Fibroblast of gingiva (primary cell): ENCODE measurements around the gene OSBP2.

Experiments
- DNase-seq: peaks from one replicate; pipeline ENCODE4 v3.0.0-alpha.2; 2011; ENCODE audit warnings: low read depth

OSBP2 gene

GRCh38 chr22:30940685-30941362 lies 246.2 kb downstream of the OSBP2 start:
- DNase-seq, result no peak

DNA sequence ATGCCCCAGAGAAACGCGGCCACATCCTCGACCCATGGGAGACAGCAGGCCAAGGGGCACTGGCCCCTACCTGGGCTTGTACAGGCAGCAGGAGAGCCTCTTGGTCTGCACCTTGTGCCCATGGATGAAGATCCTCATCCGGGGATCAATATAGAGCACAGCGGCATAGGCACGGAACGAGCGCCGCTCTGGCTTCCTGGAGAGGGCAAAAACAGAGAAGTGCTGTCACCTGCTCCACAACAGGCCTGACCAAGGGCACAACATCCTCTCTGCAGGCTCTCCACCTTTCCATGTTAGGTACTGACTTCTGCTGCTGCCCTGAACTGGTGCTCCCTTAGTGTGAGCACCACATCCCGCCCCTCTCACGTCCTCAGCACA lies 246.7 kb downstream of the OSBP2 start:
- DNase-seq, result no peak

DNA sequence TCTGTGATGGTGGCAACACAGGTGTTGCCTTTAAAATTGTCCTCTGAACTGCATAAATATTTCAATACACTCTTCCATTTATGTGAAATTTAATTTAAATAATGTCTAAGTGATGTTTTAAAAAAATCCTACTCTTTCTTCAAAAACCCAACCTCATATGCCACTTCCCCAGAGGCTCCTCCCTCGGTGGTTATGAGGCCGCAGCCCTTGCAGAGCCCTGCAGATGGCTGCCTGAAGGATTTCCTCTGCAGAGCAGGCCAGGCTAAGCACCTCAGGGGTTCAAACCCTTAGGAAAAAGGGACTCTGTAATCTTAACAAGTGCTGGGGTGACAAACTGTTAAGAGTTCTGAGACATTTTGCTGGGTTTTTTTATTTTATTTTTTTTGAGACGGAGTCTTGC lies 248.7 kb downstream of the OSBP2 start:
- no peak for DNase-seq

GRCh38 chr22:30944986-30945385 lies 250.3 kb downstream of the OSBP2 start:
- no peak for DNase-seq

DNA sequence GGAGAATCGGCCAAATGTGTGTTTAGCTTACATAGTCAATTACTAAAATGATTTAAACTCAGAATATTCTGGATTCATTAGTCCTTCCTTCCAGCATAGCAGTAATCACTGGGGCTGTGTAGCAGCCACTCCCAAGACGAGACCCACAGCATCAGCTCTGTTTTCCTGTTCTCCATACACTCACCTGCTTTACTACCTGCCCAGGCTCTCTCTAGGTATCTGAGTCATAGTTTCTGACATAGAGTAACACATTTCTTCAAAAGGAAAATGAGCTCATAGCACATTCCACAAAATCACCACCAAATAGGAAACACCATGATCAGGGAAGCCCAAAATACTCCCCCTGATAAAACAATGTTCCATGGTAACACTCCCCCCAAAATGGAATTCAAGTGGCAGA lies 251.0 kb downstream of the OSBP2 start:
- DNase-seq, result no peak

DNA sequence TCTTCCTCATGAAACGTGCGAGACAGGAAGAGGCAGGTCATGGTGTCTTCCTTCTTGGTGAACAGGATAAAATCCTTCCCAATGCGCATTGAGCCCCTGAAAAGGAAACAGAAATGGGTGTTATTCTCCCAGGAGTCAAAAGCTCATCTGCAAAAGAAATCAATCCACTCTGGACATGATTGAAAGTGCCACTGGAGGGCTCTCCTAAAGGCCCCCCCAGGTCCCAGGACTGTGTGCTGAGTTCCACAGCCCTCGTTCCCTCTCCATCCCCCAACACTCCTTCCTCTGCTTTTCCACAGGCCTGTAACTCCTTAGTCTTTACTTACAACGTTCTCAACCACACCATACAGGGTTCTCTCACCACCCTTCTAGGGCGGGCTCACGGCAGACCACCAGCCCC lies 251.7 kb downstream of the OSBP2 start:
- no peak for DNase-seq

DNA sequence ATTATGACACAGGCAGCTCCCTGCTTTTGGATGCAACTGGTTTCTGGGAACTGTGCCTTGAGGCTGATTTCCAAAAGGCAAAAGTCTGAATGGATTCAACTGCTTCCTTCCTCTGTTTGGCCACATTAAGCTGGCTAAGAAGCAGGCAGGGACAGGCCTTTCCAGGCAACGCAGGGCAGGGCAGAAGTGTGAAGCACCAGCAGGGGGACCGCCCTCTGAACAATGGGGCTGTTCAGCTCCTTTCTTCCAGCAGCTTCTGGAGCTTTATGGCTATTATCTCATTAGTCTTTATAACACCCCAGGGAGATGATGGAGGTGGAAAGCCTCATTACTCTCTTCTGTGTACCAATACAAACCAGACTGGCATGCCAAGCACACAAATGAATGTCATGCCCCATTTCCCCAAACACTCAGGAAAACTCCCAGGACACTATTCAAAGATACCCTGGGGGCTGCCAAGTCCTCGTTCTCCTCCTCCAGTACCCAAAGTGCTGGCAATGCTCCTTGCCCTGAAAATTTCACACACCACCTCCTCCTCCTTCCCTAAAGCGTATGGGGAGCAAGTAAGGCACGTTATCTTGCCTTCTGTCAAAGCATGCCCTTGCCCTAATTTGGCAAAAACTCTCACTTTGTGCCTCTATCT lies 252.6 kb downstream of the OSBP2 start:
- DNase-seq, result no peak

DNA sequence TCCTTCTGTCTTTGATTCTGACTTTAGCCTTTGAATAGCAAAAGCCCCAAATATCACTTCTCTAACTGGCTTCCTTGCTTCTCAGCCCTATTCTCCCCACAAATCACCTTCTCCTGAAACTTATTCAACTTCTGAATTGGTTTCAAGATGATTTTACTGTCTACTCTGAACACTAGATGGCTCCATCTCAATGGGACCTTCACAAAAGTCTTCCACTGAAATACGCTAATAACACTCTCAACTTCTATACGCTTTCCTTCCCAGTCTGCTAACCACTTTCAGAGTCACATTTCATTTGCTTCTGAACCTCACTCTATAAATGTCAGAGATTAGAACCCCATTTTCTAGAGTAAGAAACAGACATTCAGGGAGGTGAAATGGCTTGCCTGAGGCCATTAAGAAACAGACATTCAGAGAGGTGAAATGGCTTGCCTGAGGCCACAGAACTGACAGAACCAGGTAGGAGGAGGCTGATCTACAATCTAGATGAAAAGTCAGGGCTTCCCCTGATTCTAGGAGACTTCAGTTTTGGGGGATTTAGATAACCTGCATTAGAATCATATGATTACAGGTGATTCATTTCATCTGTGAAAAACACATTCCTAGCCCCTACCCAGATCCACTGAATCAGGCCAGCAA lies 253.3 kb downstream of the OSBP2 start:
- peak; percentile 53 for DNase-seq

DNA sequence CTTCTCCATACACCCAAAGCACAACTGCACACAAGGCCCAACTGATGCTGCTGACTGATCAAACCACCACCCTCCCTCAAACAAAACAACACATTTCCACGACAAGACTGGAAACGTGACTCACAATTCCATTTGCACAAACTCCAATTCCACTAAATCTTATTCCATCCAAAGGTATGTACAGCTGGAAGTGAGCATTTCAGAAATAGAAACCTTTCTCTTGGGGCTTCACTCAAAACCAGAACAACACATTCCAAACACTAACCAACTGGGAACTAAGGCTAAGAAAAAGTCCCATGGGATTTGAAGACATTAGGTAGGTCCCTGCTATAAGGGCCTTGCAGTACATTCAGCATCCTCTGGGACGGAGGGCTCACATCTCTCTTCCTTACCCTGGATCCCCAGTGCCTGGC lies 254.3 kb downstream of the OSBP2 start:
- DNase-seq, result no peak

- DNase-seq, result no peak
Observed at GRCh38 chr22:30949934-30950660, 255.4 kb downstream of the OSBP2 start.

DNA sequence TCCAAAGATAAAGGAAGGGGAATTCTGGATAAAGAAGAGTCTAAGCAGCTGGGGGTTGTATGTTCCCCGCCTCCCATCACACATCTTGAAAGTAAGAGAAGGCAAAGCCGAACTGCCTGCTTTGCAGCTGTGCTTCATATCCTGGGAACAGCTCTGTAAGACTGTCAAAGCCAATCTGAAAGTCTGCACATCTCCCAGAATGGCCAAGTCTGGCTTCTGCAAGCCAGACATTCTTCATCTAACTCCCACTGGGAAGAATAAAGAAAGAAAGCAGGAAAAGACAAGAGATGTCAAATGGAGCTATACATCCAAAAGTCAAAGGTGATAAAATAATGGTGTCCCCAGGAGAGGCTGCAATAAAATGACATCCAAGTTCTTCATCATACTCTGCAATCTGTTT lies 258.5 kb downstream of the OSBP2 start:
- no peak for DNase-seq

- DNase-seq, result no peak
Observed at GRCh38 chr22:30955153-30955552, 260.5 kb downstream of the OSBP2 start.
